ENCODE data around the gene NDRG4.

The NDRG4 gene

GRCh38 chr16:58494981-58495520 lies 4.9 kb upstream of the NDRG4 start:
- H3K27ac ChIP-seq, result peak overlapping the region; percentile 14 to 72
- H3K4me3 ChIP-seq, result peak overlapping the region; percentile 57
- no peak for TF ChIP-seq CTCF (IDR thresholded peaks at IDR 0.05)
- DNase-seq (ENCODE audit: low spot score), result no peak

GRCh38 chr16:58495521-58496331 lies 4.2 kb upstream of the NDRG4 start:
- peak overlapping the region; percentile 14 to 72 for H3K27ac ChIP-seq

DNA sequence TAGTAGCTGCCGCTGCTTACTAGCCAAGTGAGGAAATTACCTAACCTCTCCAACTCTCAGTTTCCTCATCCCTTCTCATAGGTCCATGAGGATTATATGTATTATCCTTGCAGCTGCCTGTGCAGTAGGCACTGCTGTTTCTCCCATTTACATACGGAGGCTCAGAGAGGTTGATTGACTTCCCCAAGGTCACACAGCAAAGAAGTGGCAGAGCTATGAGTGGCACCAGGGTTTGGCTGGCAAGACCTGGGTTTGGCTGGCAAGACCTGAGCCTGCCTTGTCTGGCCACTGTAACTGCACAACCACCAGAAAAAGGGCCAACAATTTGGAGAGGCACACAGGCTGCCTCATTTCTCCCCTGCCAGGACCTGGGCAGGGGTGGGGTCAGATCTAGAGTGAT lies 2.5 kb upstream of the NDRG4 start:
- Histone ChIP-seq H3K27ac (no peak overlapping the region), H3K4me3 (no peak overlapping the region)
- DNase-seq (ENCODE audit: low spot score), result no peak
- TF ChIP-seq CTCF (IDR thresholded peaks at IDR 0.05), result no peak

More at GRCh38 chr16:58495521-58496331, 4.2 kb upstream of the NDRG4 start:
- DNase-seq (ENCODE audit: low spot score), result no peak
- no peak for TF ChIP-seq CTCF (IDR thresholded peaks at IDR 0.05)
- H3K4me3 ChIP-seq, result peak overlapping the region; percentile 57

DNA sequence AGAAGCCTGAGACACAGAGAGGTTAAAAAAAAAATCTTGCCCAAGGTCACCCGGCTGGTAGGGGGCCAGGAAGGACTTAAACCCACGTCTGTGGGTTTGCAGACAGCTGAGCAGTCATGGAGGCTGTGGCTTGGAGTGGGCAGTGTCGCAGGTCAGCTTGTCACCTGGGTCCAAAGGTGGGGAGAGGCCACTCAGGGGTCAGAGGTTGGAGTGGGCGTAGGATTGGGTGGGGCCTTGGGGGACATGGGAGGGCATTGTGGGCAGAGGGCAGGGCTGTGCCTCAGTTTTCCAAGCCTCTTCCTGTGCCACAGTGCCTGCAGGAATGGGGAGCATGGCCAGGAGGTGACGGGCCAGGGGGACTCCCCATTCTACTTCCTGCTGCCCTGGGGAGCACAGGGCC lies 2.0 kb upstream of the NDRG4 start:
- no peak overlapping the region for H3K27ac ChIP-seq
- no peak overlapping the region for H3K4me3 ChIP-seq
- no peak for DNase-seq (ENCODE audit: low spot score)
- no peak for TF ChIP-seq CTCF (IDR thresholded peaks at IDR 0.05)

DNA sequence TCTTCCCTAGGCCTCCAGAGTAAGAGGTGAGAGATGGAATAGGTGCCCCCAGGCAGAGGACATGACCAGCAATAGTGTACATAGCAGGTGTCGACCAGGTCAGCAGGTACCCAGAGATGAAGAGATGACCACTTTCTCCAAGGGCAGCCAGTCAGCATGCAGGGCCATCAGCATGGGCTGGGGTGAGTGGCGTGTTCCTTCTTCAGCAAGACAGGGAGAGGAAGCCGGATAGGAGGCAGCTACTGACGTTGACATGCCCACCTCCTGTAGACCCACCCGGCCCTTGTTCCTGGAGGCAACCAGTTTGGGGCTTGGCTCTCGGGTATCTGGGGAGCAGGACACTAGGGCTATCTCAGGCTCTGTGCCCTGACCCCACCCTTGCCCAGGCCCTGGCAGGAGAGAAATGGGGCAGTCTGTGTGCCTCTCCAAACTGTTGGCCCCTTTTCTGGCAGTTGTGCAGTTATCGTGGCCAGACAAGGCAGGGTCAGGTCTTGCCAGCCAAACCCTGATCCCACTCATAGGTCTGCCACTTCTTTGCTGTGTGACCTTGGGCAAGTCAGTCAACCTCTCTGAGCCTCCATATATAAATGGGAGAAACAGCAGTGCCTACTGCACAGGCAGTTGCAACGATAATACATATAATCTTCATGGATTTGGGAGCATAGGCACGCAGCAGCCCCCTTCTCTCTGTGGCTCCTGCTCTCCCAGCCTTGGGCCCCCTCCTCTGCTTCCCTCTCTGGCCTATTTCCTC lies 1.4 kb upstream of the NDRG4 start:
- H3K4me3 ChIP-seq, result no peak overlapping the region
- no peak overlapping the region for H3K27ac ChIP-seq
- no peak for DNase-seq (ENCODE audit: low spot score)
- TF ChIP-seq CTCF (IDR thresholded peaks at IDR 0.05), result no peak

DNA sequence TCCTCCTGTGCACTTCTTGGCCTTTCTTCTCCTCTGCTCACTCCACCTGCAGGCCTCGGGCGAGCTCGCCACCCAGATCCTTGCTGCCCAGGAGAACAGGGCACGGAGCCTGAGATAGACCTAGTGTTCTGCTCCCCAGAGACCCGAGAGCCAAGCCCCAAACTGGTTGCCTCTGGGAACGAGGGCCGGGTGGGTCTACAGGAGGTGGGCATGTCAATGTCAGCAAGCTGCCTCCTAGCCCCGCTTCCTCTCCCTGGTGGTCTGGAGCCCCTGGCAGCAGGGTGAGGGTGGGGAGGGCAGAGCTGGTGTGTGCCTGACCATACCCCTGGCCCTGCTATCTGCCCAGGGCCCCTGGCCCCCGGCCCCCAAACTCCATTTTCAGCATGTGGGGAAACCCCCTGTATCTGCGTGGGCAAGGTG lies 841 bp upstream of the NDRG4 start:
- H3K4me3 ChIP-seq, result no peak overlapping the region
- DNase-seq (ENCODE audit: low spot score), result no peak
- no peak overlapping the region for H3K27ac ChIP-seq
- TF ChIP-seq CTCF (IDR thresholded peaks at IDR 0.05), result no peak

All from coronary artery (tissue), 2 donors.